T-helper 2 cell treated with Interferon-gamma antibody and Interleukin-4, amounts not matched to agents 5 μg/mL and 100 μg/mL, for 36 hours (primary cell): Measurements from ENCODE around the gene RERE.

Experiments used
- DNase-seq: peaks from one replicate; pipeline ENCODE4 v3.0.0; 2021; ENCODE audit warnings: low spot score
- H3K27ac Mint-ChIP-seq: one replicate; pipeline ENCODE4 v1.8.0; 2021; ENCODE audit warnings: mild to moderate bottlenecking, mixed read lengths
- H3K27me3 Mint-ChIP-seq: one replicate; pipeline ENCODE4 v1.8.0; 2021; ENCODE audit warnings: low read depth, mixed read lengths
- H3K36me3 Mint-ChIP-seq: one replicate; pipeline ENCODE4 v1.8.0; 2021; ENCODE audit warnings: low read depth, mixed read lengths
- H3K4me1 Mint-ChIP-seq: one replicate; pipeline ENCODE4 v1.8.0; 2021; ENCODE audit warnings: low read depth, mixed read lengths
- H3K4me3 Mint-ChIP-seq: one replicate; pipeline ENCODE4 v1.8.0; 2022; ENCODE audit warnings: mild to moderate bottlenecking, moderate library complexity, mixed read lengths
- H3K9me3 Mint-ChIP-seq: one replicate; pipeline ENCODE4 v1.8.0; 2021; ENCODE audit warnings: mixed read lengths

Gene RERE

GRCh38 chr1:8569242-8569641, 248.2 kb downstream of the RERE start:
- Mint-ChIP-seq H3K27ac (no peak overlapping the region), H3K27me3 (no peaks in the 10 kb centered on the region), H3K4me3 (no peak overlapping the region), H3K9me3 (no peaks in the 10 kb centered on the region), H3K4me1 (peaks cover 23% of the 10 kb centered on the region), H3K36me3 (peaks cover 6% of the 10 kb centered on the region)
- no peak for DNase-seq

- H3K4me3 Mint-ChIP-seq = no peak overlapping the region
- peaks cover 23% of the 10 kb centered on the region for H3K4me1 Mint-ChIP-seq
- H3K9me3 Mint-ChIP-seq = no peaks in the 10 kb centered on the region
- H3K36me3 Mint-ChIP-seq = peaks cover 6% of the 10 kb centered on the region
- no peaks in the 10 kb centered on the region for H3K27me3 Mint-ChIP-seq
- no peak overlapping the region for H3K27ac Mint-ChIP-seq
- no peak for DNase-seq
Observed at GRCh38 chr1:8568837-8569236, 248.6 kb downstream of the RERE start.

GRCh38 chr1:8567146-8567545, 250.3 kb downstream of the RERE start:
- Mint-ChIP-seq H3K4me1 (peaks cover 30% of the 10 kb centered on the region), H3K27ac (no peak overlapping the region), H3K4me3 (no peak overlapping the region), H3K9me3 (no peaks in the 10 kb centered on the region), H3K27me3 (no peaks in the 10 kb centered on the region), H3K36me3 (peaks cover 6% of the 10 kb centered on the region)
- no peak for DNase-seq

- Mint-ChIP-seq H3K27ac (no peak overlapping the region), H3K27me3 (no peaks in the 10 kb centered on the region), H3K36me3 (peaks cover 6% of the 10 kb centered on the region), H3K4me3 (no peak overlapping the region), H3K4me1 (peaks cover 31% of the 10 kb centered on the region), H3K9me3 (no peaks in the 10 kb centered on the region)
- no peak for DNase-seq
Observed at GRCh38 chr1:8565802-8566201, 251.6 kb downstream of the RERE start.

- Mint-ChIP-seq H3K27ac (no peak overlapping the region), H3K4me3 (no peak overlapping the region), H3K9me3 (no peaks in the 10 kb centered on the region), H3K27me3 (no peaks in the 10 kb centered on the region), H3K36me3 (peaks cover 3% of the 10 kb centered on the region), H3K4me1 (peaks cover 42% of the 10 kb centered on the region)
- DNase-seq = no peak
Observed at GRCh38 chr1:8563944-8564537, 253.4 kb downstream of the RERE start.

GRCh38 chr1:8562881-8563865, 254.3 kb downstream of the RERE start:
- Mint-ChIP-seq H3K27me3 (no peaks in the 10 kb centered on the region), H3K36me3 (peaks cover 3% of the 10 kb centered on the region), H3K4me1 (peaks cover 42% of the 10 kb centered on the region), H3K9me3 (no peaks in the 10 kb centered on the region), H3K4me3 (no peak overlapping the region), H3K27ac (peak overlapping the region; percentile 21)
- no peak for DNase-seq

- H3K36me3 Mint-ChIP-seq = peaks cover 7% of the 10 kb centered on the region
- no peak for DNase-seq
- H3K4me3 Mint-ChIP-seq = no peak overlapping the region
- no peaks in the 10 kb centered on the region for H3K27me3 Mint-ChIP-seq
- H3K4me1 Mint-ChIP-seq = peaks cover 37% of the 10 kb centered on the region
- no peak overlapping the region for H3K27ac Mint-ChIP-seq
- no peaks in the 10 kb centered on the region for H3K9me3 Mint-ChIP-seq
Observed at GRCh38 chr1:8562222-8562621, 255.2 kb downstream of the RERE start.

- Mint-ChIP-seq H3K9me3 (no peaks in the 10 kb centered on the region), H3K4me1 (peaks cover 35% of the 10 kb centered on the region), H3K27me3 (no peaks in the 10 kb centered on the region), H3K36me3 (peaks cover 7% of the 10 kb centered on the region), H3K27ac (peak overlapping the region; percentile 72), H3K4me3 (peak overlapping the region; percentile 60)
- peak; percentile 48 for DNase-seq
Observed at GRCh38 chr1:8560611-8561544, 256.6 kb downstream of the RERE start.

- Mint-ChIP-seq H3K4me3 (peak overlapping the region; percentile 60), H3K4me1 (peaks cover 44% of the 10 kb centered on the region), H3K27me3 (no peaks in the 10 kb centered on the region), H3K9me3 (no peaks in the 10 kb centered on the region), H3K27ac (peak overlapping the region; percentile 72), H3K36me3 (peaks cover 14% of the 10 kb centered on the region)
- DNase-seq = no peak
Observed at GRCh38 chr1:8560035-8560434, 257.4 kb downstream of the RERE start.

- Mint-ChIP-seq H3K27me3 (no peaks in the 10 kb centered on the region), H3K27ac (peak overlapping the region; percentile 38), H3K36me3 (peaks cover 29% of the 10 kb centered on the region), H3K4me3 (no peak overlapping the region), H3K4me1 (peaks cover 42% of the 10 kb centered on the region), H3K9me3 (no peaks in the 10 kb centered on the region)
- DNase-seq = no peak
Observed at GRCh38 chr1:8555582-8555981, 261.9 kb downstream of the RERE start.

- Mint-ChIP-seq H3K4me1 (peaks cover 37% of the 10 kb centered on the region), H3K27ac (peak overlapping the region; percentile 67), H3K9me3 (no peaks in the 10 kb centered on the region), H3K4me3 (no peak overlapping the region), H3K27me3 (no peaks in the 10 kb centered on the region), H3K36me3 (peaks cover 29% of the 10 kb centered on the region)
- no peak for DNase-seq
Observed at GRCh38 chr1:8554956-8555534, 262.4 kb downstream of the RERE start.

- Mint-ChIP-seq H3K4me3 (no peak overlapping the region), H3K27ac (no peak overlapping the region)
Observed at GRCh38 chr1:8552820-8553397, 264.5 kb downstream of the RERE start.

More at GRCh38 chr1:8552820-8553397, 264.5 kb downstream of the RERE start:
- Mint-ChIP-seq H3K4me1 (peaks cover 35% of the 10 kb centered on the region), H3K36me3 (peaks cover 33% of the 10 kb centered on the region), H3K27me3 (no peaks in the 10 kb centered on the region), H3K9me3 (no peaks in the 10 kb centered on the region)
- DNase-seq = no peak
